ENCODE results near the gene FGGY. TPM values are rescaled to one million over a fixed set of nuclear protein-coding genes. Genes with fewer than 3 reads are reported as not detected.

FGGY gene
- total and polyA plus RNA-seq, 4 donors, result 16.0 to 67.0 (median 43.4) TPM

DNA sequence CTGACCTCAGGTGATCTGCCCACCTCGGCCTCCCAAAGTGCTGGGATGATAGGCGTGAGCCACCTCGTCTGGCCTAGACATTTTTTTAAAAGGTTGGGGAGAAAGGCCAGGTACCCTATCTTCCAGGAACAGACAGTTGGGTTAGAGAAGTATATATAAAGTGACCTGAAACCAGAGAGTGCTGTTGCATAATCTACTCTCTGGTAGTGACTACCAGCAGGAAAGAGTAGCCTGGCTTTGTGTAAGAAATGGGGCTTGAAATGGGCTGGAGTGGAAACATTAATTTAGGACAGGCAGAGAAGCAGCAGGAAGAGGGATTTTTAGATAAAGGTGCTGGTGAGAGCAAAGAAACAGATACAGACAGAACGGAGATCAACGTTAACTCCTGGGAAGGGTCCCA is 392.1 kb downstream of the FGGY start:
- no peaks in the 10 kb centered on the region for H3K27me3 ChIP-seq (ENCODE audit: control insufficient read depth in 4 of 4, insufficient read depth in 4 of 4, low read length in 3 of 4)
- no peaks in the 10 kb centered on the region for H3K9me3 ChIP-seq (ENCODE audit: control insufficient read depth in 4 of 4, low read length in 3 of 4)
- WGBS, result 88% methylated on average over 5 of the region's 5 CpGs
- no peak for DNase-seq (ENCODE audit: low spot score)
- TF ChIP-seq FOXA2 (IDR thresholded peaks at IDR 0.05) (no peak), RAD21 (IDR thresholded peaks at IDR 0.05) (no peak), NR2F2 (IDR thresholded peaks at IDR 0.05) (no peak), SP1 (IDR thresholded peaks at IDR 0.05) (no peak), ATF3 (IDR thresholded peaks at IDR 0.05) (no peak), RXRA (IDR thresholded peaks at IDR 0.05) (no peak), EGR1 (IDR thresholded peaks at IDR 0.05; ENCODE audit: low read depth in 2 of 2) (no peak), HNF4A (conservative IDR thresholded peaks at IDR 0.05) (no peak), REST (IDR thresholded peaks at IDR 0.05) (no peak), TAF1 (conservative IDR thresholded peaks at IDR 0.05) (no peak), JUND (IDR thresholded peaks at IDR 0.05) (no peak), YY1 (IDR thresholded peaks at IDR 0.05) (no peak), FOXA1 (IDR thresholded peaks at IDR 0.05) (no peak), HNF4G (IDR thresholded peaks at IDR 0.05) (no peak), GABPA (IDR thresholded peaks at IDR 0.05 in 1 of 2, conservative IDR thresholded peaks at IDR 0.05 in 1 of 2) (no peak)
- TF ChIP-seq, protein P1, sequence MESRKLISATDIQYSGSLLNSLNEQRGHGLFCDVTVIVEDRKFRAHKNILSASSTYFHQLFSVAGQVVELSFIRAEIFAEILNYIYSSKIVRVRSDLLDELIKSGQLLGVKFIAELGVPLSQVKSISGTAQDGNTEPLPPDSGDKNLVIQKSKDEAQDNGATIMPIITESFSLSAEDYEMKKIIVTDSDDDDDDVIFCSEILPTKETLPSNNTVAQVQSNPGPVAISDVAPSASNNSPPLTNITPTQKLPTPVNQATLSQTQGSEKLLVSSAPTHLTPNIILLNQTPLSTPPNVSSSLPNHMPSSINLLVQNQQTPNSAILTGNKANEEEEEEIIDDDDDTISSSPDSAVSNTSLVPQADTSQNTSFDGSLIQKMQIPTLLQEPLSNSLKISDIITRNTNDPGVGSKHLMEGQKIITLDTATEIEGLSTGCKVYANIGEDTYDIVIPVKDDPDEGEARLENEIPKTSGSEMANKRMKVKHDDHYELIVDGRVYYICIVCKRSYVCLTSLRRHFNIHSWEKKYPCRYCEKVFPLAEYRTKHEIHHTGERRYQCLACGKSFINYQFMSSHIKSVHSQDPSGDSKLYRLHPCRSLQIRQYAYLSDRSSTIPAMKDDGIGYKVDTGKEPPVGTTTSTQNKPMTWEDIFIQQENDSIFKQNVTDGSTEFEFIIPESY (IDR thresholded peaks at IDR 0.05), result no peak
- TF ChIP-seq, protein P2, sequence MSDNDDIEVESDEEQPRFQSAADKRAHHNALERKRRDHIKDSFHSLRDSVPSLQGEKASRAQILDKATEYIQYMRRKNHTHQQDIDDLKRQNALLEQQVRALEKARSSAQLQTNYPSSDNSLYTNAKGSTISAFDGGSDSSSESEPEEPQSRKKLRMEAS (IDR thresholded peaks at IDR 0.05), result no peak
- TF ChIP-seq, protein P3, sequence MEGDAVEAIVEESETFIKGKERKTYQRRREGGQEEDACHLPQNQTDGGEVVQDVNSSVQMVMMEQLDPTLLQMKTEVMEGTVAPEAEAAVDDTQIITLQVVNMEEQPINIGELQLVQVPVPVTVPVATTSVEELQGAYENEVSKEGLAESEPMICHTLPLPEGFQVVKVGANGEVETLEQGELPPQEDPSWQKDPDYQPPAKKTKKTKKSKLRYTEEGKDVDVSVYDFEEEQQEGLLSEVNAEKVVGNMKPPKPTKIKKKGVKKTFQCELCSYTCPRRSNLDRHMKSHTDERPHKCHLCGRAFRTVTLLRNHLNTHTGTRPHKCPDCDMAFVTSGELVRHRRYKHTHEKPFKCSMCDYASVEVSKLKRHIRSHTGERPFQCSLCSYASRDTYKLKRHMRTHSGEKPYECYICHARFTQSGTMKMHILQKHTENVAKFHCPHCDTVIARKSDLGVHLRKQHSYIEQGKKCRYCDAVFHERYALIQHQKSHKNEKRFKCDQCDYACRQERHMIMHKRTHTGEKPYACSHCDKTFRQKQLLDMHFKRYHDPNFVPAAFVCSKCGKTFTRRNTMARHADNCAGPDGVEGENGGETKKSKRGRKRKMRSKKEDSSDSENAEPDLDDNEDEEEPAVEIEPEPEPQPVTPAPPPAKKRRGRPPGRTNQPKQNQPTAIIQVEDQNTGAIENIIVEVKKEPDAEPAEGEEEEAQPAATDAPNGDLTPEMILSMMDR (IDR thresholded peaks at IDR 0.05; ENCODE audit: low read depth, low read length, missing input control), result no peak
- no peak overlapping the region for H3K27ac ChIP-seq (ENCODE audit: low read depth in 1 of 2, low read length in 2 of 2)
- H3K4me1 ChIP-seq (ENCODE audit: control insufficient read depth in 4 of 4, insufficient read depth in 4 of 4, low read length in 3 of 4), result peaks cover 0 to 8% (median 1%) of the 10 kb centered on the region in 4 donors
- no peak overlapping the region for H3K4me3 ChIP-seq (ENCODE audit: low read depth in 1 of 3, low read length in 3 of 3)
- peaks cover 4 to 11% (median 6%) of the 10 kb centered on the region in 4 donors for H3K36me3 ChIP-seq (ENCODE audit: control insufficient read depth in 4 of 4, insufficient read depth in 3 of 4, low read depth in 1 of 4, low read length in 3 of 4)
- no peak overlapping the region for H3K9ac ChIP-seq (ENCODE audit: low read depth in 1 of 2, low read length in 2 of 2)

Data from liver (tissue), 9 donors.